NCI-H524 (cell line): ENCODE data around the gene COL18A1.
"Not testable (repeated sequence)": the region's sequence is repeated elsewhere in the genome, so short reads cannot be mapped to it uniquely, and the experiment has no call there.

ENCODE experiments used
- DNase-seq, 2 experiments: peaks; one replicate each; lab custom pipeline; 2025; lab: John Stamatoyannopoulos, UW

COL18A1 gene

DNA sequence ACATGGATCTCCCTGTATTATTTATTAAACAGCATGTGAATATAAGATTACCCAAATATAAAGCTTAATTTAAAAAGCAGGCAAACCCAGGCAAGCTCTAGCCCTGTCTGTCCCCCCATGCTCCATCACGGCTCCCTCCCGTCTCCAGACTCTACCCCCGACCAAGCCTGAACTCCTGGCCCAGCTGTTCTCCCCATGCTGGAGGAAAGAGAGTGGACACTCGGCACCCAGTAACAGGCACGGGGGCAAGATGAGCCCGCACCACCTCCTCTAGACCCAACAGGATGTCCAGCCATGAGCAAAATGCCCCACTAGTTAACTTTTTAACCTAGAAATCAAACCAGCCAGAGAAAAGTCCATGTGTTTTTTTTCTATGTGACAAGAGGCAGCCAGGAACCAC lies 118.0 kb downstream of the COL18A1 start:
- no peak for DNase-seq

DNA sequence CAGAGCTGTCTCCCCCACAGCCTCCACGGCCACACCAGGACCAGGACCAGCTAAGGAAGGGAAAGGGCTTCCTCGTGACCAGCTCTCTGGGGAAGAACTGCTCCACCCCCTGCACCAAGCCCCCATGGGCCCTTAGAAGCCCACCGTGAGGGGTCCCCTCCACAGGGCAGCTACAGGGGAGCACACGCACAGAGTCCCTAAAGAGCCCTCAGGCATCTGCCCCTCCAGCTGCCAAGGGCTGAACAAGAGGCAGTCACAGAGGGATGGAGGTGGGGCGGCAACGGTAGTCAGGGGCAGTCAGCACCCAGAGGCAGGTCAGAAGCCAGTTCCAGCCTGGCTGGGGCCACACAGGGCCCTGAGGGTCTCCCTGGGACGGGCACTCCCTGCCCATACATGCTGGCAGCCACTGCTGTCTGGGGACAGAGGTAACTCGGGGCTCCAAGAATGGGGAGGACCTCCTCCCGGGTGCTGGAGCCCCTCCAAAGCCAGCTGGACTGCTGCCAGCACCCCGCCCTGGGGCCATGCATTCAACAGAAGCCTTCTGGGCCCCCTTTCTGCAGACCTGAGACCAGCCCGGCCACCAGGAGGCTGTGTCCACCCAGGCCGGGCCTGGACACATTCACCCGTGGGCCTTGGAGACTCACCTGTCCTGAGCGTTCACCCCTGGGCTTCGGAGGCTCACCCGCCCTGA lies 118.6 kb downstream of the COL18A1 start:
- peak in 1 of 2 experiments; percentile 29 for DNase-seq

DNA sequence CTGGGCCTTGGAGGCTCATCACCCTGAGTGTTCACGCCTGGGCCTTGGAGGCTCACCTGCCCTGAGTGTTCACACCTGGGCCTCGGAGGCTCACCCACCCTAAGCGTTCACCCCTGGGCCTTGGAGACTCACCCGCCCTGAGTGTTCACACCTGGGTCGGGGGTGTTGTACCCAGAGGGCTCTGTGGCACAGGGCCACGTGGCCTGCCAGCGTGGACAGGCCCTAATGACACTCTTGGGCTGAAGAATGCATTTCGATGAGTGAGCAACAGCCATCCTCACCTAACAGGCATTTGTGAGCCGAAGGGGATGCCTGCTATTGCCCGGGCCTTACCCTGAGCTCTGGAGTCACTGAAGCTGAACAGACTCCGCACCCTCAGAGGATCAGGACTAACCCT lies 119.8 kb downstream of the COL18A1 start:
- DNase-seq = no peak

DNA sequence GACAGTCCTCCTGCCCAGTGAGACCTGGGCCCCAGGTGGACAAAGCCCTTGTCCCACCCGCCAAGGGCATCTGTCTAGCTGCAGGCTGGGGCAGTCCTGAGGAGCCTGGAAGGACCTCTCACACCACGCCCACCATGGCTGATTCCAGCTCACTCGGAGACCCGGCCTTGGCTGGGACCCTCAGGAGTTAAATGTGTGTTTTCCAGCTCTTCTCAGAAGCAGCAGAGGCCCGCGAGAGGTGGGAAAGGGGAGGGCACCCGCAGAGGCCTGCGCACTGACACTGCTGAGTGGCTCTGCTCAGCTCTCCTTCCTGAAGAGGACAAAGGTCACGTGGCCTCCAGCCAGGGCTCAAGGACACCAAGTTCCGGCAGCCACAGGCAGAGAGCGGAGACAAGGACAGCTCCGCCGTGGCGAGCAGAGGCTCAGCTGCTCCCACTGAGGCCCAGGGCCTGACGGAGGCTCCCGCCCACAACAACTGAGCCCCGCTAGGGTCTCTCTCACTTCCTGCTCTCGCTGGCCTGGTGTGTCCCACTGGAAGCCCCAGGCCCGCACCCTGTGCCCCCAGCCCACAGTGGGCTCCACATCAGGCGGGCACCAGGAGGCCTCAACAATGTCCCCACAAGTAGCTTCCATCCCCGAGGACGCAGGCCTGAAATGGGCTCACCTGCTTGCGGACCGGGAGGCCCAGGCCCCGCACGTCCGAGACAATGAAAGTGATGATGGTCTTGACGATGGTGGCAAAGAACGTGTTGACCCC lies 120.4 kb downstream of the COL18A1 start:
- DNase-seq = no peak

DNA sequence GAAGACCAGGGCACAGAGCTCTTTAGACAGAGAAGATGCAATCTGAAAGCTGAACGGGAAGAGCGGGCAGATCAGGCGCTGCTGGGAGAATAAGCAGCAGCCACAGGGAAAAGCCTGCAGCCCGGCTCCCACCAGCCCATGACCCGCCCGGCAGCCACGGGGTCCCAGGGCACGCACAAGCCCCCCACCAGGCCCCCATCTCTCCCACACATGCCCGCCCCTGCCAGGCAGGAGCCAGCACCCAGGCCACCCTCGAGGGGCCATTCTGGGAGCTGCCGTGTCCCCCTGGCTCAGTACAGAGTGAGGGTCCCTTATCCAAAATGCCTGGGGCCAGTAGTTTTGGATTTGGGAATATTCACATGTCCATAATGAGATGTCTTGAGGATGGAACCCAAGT lies 120.9 kb downstream of the COL18A1 start:
- no peak for DNase-seq

DNA sequence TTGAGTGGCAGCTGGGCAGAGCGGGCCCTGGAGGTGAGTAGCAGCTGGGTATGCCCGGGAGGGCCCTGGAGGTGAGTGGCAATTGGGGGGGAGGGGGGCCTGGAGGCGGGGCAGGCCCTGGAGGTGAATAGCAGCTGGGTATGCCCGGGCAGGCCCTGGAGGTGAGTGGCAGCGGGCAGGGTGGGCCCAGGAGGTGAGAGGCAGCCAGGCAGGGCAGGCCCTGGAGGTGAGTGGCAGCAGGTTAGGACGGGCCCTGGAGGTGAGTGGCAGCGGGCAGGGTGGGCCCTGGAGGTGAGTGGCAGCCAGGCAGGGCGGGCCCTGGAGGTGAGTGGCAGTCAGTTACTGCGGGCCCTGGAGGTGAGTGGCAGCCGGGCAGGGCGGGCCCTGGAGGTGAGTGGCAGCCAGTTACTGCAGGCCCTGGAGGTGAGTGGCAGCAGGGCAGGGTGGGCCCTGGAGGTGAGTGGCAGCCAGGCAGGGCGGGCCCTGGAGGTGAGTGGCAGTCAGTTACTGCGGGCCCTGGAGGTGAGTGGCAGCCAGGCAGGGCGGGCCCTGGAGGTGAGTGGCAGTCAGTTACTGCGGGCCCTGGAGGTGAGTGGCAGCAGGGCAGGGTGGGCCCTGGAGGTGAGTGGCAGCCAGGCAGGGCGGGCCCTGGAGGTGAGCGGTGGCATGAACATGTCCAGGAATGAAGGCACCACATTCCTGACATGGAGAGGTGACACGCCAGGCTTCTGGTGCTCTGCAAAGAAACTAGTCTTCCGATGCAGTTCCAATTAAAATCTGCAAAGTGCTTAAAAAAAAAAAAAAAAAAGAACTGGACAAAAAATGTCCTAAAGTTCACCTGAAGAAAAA lies 122.4 kb downstream of the COL18A1 start:
- DNase-seq = not testable (repeated sequence)

DNA sequence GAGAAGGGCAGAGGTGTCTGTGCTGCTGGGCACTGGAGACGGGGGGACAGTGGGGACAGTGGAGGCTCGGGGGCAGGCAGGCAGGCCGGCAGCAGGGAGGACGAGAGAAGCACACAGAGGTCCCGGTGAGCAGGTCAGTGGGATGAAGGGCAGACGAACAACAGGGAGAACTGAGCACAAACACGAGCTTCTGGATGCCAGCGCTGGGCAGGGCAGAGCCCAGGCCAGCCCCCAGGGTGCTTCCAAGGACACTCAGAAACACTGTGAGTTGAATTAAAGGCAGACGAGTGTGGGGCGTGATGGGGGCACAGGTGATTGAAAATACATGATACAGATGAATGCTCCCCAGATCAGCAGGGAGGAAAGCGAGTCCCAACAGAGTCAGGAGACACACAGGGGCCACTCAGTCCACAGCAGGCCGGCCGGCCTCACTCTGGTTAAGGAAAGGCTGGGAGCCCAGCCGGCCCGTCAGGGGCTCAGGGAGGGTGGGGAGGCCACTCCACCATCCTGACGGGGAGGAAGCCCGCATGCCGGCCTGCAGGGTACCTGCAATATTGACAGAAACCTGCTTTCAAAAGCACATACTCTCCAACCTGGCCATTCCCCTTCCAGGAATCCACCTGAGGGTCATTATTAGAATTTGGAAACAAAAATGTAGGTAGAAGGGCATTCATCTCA lies 123.2 kb downstream of the COL18A1 start:
- no peak for DNase-seq

DNA sequence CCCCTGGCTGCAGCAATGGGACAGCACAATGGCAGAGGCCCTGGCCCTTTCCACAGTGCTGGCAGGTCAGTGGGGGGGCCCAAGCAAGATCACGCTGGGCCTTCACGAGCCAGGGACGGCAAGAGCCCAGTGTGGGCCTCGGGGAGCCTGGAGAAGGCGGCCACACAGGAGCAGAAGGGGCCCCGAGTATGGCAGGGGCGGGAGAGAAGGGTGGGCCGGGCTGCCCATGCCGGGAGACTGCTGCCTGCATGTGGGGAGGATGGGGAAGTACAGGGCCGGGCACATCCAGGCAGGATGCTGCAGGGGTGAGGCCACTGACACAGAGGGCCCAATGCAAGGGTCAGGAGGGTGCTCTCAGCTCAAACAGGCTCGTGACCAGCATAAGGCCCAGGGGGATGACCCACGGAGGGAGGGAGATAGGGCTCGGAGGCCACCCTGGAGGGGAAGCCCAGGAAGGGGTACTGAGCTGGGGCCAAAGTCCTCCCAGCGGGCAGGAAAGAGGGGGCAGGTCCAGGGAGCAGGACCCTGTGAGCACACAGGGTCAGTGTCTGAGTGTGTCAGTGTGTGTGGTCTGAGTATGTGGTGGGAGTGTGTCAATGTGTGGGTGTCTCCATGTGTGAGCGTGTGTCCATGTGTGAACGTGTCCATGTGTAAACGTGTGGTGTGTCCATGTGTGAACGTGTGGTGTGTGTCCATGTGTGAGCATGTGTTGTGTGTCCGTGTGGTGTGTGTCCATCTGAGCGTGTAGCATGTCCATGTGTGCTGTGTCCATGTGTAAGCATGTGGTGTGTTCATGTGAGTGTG lies 124.2 kb downstream of the COL18A1 start:
- DNase-seq = no peak

DNA sequence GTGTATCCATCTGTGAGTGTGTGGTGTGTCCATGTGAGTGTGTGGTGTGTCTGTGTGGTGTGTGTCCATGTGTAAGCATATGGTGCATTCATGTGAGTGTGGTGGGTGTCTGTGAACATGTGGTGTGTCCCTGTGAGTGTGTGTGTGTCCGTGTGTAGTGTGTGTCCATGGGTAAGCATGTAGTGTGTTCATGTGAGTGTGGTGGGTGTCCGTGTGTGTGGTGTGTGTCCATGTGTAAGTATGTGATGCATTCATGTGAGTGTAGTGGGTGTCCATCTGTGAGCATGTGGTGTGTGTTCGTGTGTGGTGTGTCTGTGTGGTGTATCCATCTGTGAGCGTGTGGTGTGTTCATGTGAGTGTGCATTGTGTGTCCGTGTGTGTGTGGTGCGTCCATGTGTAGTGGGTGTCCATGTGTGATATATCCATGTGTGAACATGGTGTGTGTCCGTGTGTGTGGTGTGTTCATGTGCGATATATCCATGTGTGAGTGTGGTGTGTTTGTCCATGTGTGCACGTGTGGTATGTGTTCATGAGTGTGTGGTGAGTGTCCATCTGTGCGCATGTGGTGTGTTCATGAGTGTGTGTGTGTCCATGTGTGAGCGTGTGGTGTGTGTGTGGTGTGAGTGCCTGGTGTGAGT lies 124.9 kb downstream of the COL18A1 start:
- no peak for DNase-seq

DNA sequence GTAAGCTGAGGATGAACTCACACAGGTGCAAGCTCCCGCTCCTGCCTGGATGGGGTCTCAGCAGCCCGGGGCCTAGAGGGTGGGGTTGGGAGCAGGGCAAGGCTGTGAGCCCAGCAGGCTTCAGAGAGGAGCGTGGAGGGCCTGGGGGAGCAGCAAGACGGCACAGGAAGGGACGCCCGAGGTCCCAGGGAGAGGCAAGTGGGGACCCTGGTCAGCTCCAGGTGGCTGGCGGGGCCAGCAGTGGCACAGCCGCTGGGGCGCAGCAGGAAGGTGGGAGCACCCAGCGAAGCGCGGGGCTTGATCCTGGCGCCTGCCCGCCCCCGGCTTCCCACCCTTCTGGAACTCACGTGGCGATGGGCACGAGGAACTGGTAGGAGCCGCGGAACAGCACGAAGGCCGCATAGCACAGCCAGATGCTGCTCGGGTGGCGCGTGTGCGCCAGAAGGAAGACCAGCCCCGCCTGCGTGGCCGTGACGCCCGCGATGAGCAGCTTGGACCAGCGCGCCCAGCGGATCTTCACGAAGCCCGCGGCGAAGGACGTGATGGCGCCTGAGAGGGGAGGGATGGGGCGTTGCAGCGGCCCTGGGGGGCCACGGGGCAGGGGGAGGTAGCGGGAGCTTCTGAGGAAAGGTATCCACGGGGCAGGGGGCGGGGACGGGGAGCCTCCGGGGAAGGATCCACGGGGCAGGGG lies 125.6 kb downstream of the COL18A1 start:
- DNase-seq = no peak

DNA sequence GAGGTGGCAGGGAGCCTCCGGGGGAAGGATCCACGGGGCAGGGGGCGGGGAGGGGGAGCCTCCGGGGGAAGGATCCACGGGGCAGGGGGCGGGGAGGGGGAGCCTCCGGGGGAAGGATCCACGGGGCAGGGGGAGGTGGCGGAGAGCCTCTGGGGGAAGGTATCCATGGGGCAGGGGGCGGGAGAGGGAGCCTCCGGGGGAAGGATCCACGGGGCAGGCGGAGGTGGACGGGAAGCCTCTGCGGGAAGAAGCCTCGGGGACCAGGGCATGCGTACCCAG lies 126.1 kb downstream of the COL18A1 start:
- DNase-seq = not testable (repeated sequence)

DNA sequence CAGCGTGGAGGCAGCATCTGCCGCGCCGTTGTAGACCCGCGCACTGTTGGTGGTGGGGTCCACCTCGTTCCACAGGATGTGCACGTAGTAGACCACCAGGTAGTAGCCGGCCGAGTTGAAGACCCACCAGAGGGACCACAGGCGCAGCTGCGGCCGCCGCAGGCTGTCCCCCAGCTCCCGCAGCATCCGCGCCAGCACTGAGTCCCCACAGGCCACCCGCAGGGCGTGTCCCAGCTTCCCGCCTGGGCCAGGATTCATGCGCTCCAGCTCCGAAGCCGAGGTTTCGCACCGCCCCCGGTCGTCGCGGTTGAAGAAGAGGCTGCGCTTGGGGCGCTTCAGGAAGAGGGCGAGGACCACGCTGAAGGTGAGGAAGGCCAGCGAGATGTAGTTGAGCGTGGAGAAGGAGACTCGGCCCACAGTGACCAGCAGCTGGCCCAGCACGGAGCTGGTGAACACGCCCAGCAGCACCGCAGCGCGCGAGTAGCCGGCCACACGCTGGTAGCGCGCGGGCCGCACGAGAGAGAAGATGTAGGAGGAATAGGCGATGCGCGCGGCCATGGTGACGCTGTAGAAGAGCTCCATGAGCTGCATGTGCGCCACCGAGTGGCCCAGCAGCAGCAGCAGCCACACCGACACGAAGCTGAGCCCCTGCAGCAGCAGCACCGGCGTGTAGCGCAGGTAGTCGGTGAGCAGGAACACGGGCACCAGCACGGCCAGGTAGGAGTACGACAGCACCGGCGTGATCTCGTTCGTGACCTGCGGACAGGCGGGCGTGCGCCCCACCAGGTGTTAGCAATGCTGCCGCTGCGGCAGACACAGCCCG lies 126.6 kb downstream of the COL18A1 start:
- DNase-seq = no peak

DNA sequence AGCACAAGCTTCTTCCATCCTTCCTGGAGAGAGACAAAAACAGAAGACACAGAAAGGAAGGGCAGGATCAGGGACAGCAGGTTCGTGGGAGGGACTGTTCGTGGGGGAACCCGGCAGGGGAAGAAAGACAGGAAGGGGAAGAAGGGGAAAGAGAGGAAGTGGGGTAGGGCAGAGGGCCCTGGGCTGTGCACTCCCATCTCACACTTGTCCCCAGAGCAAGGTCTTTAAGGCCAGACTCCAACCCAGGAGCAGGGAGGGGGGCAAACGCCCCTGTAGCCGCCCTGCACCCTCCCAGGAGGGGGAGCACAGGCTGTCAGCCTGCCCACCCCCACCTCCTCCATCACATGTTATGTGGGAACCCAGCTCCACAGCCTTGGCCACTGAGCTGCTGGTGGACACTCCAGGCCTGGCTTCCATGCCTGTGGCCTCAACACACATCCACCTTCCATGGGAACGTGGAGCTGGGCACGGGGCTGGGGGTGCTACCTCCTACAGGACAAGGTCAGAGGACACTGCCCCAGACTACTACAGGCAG lies 127.9 kb downstream of the COL18A1 start:
- no peak for DNase-seq

DNA sequence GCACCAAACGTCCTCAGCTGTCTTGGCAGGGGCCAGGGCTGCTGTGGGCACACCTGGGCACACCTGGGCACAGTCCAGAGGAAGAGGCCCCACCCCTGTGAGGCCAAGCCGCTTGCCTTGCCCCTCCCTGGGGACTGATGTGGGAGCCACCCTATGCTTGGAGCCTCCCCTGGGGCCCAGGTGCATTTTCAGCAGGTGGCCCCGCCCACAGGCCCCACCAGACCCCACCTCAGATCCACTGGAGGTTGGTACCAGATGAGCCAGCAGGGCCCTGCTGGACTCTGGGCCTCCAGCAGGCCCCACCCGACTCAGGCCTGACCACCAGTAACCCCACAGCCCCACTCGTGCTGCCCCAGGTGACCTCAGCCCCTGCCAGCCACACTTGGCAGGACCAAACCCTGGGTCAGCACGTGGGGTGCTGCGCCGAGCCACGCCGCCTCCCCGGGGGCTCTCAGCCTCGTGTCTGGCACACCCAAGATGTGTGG lies 128.4 kb downstream of the COL18A1 start:
- no peak for DNase-seq

DNA sequence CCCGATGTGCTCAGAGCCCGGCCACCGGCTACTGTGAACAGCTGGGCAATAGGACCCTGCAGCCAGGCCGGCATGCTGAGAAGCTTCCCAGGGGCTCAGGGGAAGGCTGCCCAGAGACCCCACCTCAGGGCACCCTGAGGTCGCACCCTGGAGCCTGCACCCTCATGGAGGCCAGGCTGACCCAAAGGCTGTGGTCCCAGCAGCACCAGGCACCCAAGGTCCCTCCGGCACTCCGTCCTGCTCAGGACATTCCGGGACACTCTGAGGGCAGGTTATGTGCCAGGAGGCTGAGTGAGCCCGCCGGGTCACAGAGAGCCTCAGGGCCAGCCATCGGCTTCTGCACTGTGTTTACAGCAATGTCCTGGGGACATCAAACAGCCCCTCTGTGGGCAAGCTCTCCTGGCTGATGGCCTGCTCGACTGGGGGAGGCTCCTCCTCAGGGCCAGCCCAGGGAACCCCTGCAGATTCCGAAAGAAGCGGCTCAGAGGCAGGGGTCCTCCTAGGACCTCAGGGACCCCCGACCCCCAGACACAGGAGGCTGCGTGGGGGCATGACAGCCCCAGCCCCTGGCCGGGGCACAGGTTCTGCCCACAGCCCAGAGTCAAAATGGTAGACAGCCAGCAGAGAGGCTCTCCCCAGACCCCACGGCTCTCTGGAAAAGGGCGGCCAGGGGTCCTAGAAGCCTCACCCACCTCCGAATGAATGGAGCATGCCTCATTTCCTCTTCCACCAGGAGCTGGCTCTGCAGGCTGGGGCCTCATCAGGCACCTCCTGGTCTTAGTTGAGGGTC lies 129.1 kb downstream of the COL18A1 start:
- no peak for DNase-seq

DNA sequence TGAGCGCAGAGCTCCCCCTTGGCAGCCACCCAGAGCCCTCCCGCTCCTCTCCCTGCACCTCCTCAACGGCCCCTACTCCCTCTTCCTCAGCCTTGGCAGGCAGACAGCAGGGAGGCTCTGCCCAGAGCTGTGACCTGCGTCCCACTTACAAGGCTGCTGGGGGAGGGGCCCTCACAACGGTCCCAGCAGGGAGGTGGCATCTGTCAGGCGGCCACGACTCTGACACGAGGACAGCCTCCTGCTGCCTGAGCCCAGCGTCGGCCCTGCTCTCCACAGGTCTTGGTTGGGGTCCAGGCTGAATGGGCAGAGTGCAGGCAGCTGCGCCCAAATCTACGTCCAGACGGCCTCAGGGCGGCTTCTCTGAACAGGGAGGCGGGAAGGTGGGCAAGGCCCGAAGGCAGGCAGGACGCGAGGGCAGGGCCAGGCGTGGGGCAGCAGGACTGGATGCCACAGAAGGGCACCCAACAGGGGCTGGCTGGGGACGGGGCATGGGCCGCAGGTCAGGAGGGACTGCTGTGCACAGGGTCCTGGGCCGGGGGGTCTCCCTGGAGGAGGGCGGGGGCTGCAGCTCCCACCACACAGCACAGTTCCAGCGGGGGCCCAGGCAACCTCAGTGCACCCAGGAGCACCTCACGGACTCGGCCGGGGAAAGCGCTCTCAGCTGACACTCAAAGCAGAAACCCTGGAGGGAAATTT lies 129.8 kb downstream of the COL18A1 start:
- peak; percentile 77 to 89 for DNase-seq

DNA sequence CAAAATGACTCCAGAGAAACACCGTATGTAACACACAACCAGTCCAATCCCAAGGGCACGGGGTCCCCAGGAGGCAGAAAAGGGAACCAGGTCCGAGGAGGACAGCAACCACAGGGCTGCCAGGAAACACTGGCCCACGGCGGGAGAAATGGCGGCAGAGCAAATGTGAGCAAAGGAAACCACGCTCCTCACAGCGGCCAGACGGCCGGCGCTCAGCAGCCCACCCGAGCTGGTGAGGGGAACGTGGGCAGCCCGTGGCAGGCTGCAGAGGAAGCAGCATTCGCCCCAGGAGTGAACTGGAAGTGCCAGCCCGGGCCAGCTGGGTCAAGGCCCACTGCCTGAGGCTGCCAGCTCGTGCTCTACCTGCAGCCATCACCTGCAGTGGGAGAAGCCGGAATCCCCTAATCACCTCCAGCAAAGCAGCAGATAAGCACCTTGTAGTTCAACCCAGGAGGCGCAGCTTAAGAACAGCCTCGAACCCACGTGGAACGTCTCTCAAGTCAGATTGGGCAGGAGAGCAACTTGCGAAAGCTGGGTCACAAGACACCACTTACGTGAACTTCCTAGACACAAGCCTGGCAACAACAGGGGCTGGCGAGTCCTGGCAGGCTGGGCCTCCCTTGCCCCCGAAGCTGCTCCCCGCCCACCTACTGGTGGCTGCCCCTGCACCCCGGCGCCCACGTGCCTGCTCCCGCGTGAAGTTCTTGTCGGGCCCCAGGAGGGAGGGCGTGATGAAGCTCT lies 130.5 kb downstream of the COL18A1 start:
- no peak for DNase-seq
